ENCODE measurements around the gene YWHAB.

YWHAB gene

DNA sequence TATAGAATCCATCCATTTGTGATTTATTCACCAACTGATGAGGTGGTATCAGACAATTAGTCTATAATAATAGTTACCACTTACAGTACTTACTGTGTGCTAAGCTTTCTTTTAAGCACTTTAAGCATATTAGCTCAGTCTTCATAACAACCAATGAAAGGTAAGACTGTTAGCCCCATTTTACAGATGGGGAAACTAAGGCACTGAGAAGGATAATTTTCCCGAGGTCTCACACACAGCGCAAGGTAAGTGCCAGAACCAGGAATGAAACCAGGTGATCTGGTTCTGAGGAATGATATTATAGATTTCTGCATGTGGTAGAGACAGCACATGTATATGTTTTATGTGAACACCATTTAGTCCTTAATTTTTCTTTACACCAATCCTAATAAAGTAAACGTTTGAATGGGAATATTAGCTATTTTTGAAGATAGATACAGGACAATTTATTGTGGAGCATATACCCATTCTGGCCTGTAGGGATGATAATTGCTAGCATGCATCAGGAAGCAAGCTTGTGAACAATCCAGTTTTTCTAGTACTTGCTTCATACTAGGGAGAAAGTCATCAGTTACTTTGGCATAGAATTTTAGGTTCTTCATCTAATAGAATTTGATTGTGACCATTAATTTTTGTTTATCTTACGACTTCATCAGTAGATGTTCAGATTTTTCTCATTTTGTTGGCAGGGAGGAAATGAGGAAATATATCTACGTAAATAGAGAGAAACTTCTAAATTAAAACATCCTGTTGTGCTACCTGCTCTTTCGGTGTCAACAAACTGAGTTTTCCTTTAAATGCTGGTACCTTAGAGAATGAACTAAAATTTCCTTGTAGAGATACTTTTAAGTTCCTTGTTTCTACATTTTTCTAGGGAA is 3.0 kb downstream of the YWHAB start:
- DNase-seq: peak in 1 of 2 donors; percentile 94
- Histone ChIP-seq H3K4ac (ENCODE audit: low read depth, low read length) (peak overlapping the region; percentile 72), H3K27ac (ENCODE audit: low read depth, low read length) (no peak overlapping the region), H3K4me1 (ENCODE audit: control insufficient read depth in 1 of 2, insufficient read depth in 2 of 2, low read length in 2 of 2) (peaks cover 8 to 10% of the 10 kb centered on the region in 2 experiments), H3K27me3 (ENCODE audit: insufficient read depth, low read length) (no peaks in the 10 kb centered on the region), H3K79me2 (ENCODE audit: control insufficient read depth, insufficient read depth, low read length, poor library complexity) (peaks cover 22% of the 10 kb centered on the region), H2AFZ (ENCODE audit: insufficient read depth, low read length, poor library complexity) (no peak overlapping the region), H3K18ac (ENCODE audit: low read length) (no peak overlapping the region), H4K12ac (ENCODE audit: low read depth, low read length) (no peak overlapping the region), H3K79me1 (ENCODE audit: low read length) (peaks cover 13% of the 10 kb centered on the region), H4K8ac (ENCODE audit: low read depth, low read length) (no peak overlapping the region), H3K9me3 (ENCODE audit: insufficient read depth, low read depth, low read length) (no peaks in the 10 kb centered on the region), H3K14ac (ENCODE audit: low read length) (no peak overlapping the region), H3K36me3 (ENCODE audit: control insufficient read depth in 1 of 2, insufficient read depth in 2 of 2, low read length in 2 of 2) (no peaks in the 10 kb centered on the region), H2BK120ac (ENCODE audit: insufficient read depth, low read length, poor library complexity) (no peak overlapping the region), H2BK12ac (ENCODE audit: low read length) (no peak overlapping the region), H4K91ac (ENCODE audit: low read depth, low read length) (no peak overlapping the region), H2BK5ac (ENCODE audit: low read depth, low read length, poor library complexity) (no peak overlapping the region), H2AK5ac (ENCODE audit: low read length) (no peak overlapping the region), H3K4me2 (ENCODE audit: low read length) (no peak overlapping the region), H3K23ac (ENCODE audit: low read length) (no peak overlapping the region), H3K9ac (ENCODE audit: low read length) (no peak overlapping the region), H3K4me3 (ENCODE audit: low read depth, low read length) (no peak overlapping the region)
- no CpG with 5 or more reads among the region's 6 CpGs for WGBS (ENCODE audit: extremely low coverage, insufficient coverage, insufficient read length)

- Histone ChIP-seq H3K23ac (ENCODE audit: low read length) (no peak overlapping the region), H3K4me3 (ENCODE audit: low read depth, low read length) (no peak overlapping the region), H2BK5ac (ENCODE audit: low read depth, low read length, poor library complexity) (no peak overlapping the region), H3K27ac (ENCODE audit: low read depth, low read length) (no peak overlapping the region), H3K79me2 (ENCODE audit: control insufficient read depth, insufficient read depth, low read length, poor library complexity) (peaks cover 17% of the 10 kb centered on the region), H3K79me1 (ENCODE audit: low read length) (no peaks in the 10 kb centered on the region), H4K8ac (ENCODE audit: low read depth, low read length) (no peak overlapping the region), H3K9me3 (ENCODE audit: insufficient read depth, low read depth, low read length) (no peaks in the 10 kb centered on the region), H2AFZ (ENCODE audit: insufficient read depth, low read length, poor library complexity) (no peak overlapping the region), H3K36me3 (ENCODE audit: control insufficient read depth in 1 of 2, insufficient read depth in 2 of 2, low read length in 2 of 2) (peaks cover 0 to 2% of the 10 kb centered on the region in 2 experiments), H2BK120ac (ENCODE audit: insufficient read depth, low read length, poor library complexity) (no peak overlapping the region), H4K12ac (ENCODE audit: low read depth, low read length) (no peak overlapping the region), H3K18ac (ENCODE audit: low read length) (no peak overlapping the region), H3K27me3 (ENCODE audit: insufficient read depth, low read length) (no peaks in the 10 kb centered on the region), H4K91ac (ENCODE audit: low read depth, low read length) (no peak overlapping the region), H3K4me1 (ENCODE audit: control insufficient read depth in 1 of 2, insufficient read depth in 2 of 2, low read length in 2 of 2) (peaks cover 2 to 3% of the 10 kb centered on the region in 2 experiments), H3K4ac (ENCODE audit: low read depth, low read length) (peak overlapping the region; percentile 89), H2AK5ac (ENCODE audit: low read length) (no peak overlapping the region), H2BK12ac (ENCODE audit: low read length) (no peak overlapping the region), H3K14ac (ENCODE audit: low read length) (no peak overlapping the region), H3K9ac (ENCODE audit: low read length) (no peak overlapping the region), H3K4me2 (ENCODE audit: low read length) (no peak overlapping the region)
- no peak for DNase-seq
- WGBS (ENCODE audit: extremely low coverage, insufficient coverage, insufficient read length): no CpG with 5 or more reads among the region's 1 CpG
These were observed 6.3 kb downstream of the YWHAB start for GRCh38 chr20:44891826-44892225.

- no peak overlapping the region for H3K4me2 ChIP-seq (ENCODE audit: low read length)
- no peak overlapping the region for H3K27ac ChIP-seq (ENCODE audit: low read depth, low read length)
- H3K14ac ChIP-seq (ENCODE audit: low read length): no peak overlapping the region
- H2BK120ac ChIP-seq (ENCODE audit: insufficient read depth, low read length, poor library complexity): no peak overlapping the region
- no peak overlapping the region for H3K23ac ChIP-seq (ENCODE audit: low read length)
- no peak overlapping the region for H2AFZ ChIP-seq (ENCODE audit: insufficient read depth, low read length, poor library complexity)
- H3K4me3 ChIP-seq (ENCODE audit: low read depth, low read length): no peak overlapping the region
- H2BK12ac ChIP-seq (ENCODE audit: low read length): no peak overlapping the region
- H2BK5ac ChIP-seq (ENCODE audit: low read depth, low read length, poor library complexity): no peak overlapping the region
- H3K9me3 ChIP-seq (ENCODE audit: insufficient read depth, low read depth, low read length): no peaks in the 10 kb centered on the region
- no peak for DNase-seq
- no CpG with 5 or more reads among the region's 2 CpGs for WGBS (ENCODE audit: extremely low coverage, insufficient coverage, insufficient read length)
- no peaks in the 10 kb centered on the region for H3K79me1 ChIP-seq (ENCODE audit: low read length)
- no peaks in the 10 kb centered on the region for H3K4me1 ChIP-seq (ENCODE audit: control insufficient read depth in 1 of 2, insufficient read depth in 2 of 2, low read length in 2 of 2)
- no peak overlapping the region for H4K8ac ChIP-seq (ENCODE audit: low read depth, low read length)
- no peaks in the 10 kb centered on the region for H3K27me3 ChIP-seq (ENCODE audit: insufficient read depth, low read length)
- H2AK5ac ChIP-seq (ENCODE audit: low read length): no peak overlapping the region
- H3K4ac ChIP-seq (ENCODE audit: low read depth, low read length): peak overlapping the region; percentile 42
- peaks cover 3 to 4% of the 10 kb centered on the region in 2 experiments for H3K36me3 ChIP-seq (ENCODE audit: control insufficient read depth in 1 of 2, insufficient read depth in 2 of 2, low read length in 2 of 2)
- no peak overlapping the region for H3K9ac ChIP-seq (ENCODE audit: low read length)
- peaks cover 17% of the 10 kb centered on the region for H3K79me2 ChIP-seq (ENCODE audit: control insufficient read depth, insufficient read depth, low read length, poor library complexity)
- no peak overlapping the region for H3K18ac ChIP-seq (ENCODE audit: low read length)
- no peak overlapping the region for H4K12ac ChIP-seq (ENCODE audit: low read depth, low read length)
- no peak overlapping the region for H4K91ac ChIP-seq (ENCODE audit: low read depth, low read length)
These were observed 9.5 kb downstream of the YWHAB start for GRCh38 chr20:44894959-44895358.

DNA sequence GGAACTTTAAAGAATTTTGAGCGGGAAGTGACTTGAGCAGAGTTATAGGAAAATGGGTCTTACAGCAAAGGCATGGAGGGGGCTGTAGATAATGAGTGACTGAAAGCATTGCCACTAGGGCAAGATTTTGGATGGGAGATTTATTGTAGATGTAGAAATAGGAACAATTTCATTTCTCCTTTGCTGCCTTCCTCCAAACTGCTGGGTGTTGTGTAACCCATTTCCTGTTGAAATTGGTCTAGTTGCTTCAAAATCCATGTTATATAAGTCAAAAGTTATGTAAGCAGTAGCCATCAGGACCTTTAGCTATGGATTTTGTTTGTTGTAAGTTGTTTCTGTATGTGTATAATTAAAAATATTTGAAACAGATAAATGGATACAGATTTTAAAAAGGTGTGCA is 11.1 kb downstream of the YWHAB start:
- H4K12ac ChIP-seq (ENCODE audit: low read depth, low read length): no peak overlapping the region
- H3K14ac ChIP-seq (ENCODE audit: low read length): no peak overlapping the region
- no peaks in the 10 kb centered on the region for H3K79me1 ChIP-seq (ENCODE audit: low read length)
- DNase-seq: peak in 1 of 2 donors; percentile 27
- H3K27me3 ChIP-seq (ENCODE audit: insufficient read depth, low read length): no peaks in the 10 kb centered on the region
- no peak overlapping the region for H3K4me3 ChIP-seq (ENCODE audit: low read depth, low read length)
- no peak overlapping the region for H2BK12ac ChIP-seq (ENCODE audit: low read length)
- no peaks in the 10 kb centered on the region for H3K9me3 ChIP-seq (ENCODE audit: insufficient read depth, low read depth, low read length)
- H3K9ac ChIP-seq (ENCODE audit: low read length): no peak overlapping the region
- peaks cover 8 to 9% of the 10 kb centered on the region in 2 experiments for H3K36me3 ChIP-seq (ENCODE audit: control insufficient read depth in 1 of 2, insufficient read depth in 2 of 2, low read length in 2 of 2)
- H2BK120ac ChIP-seq (ENCODE audit: insufficient read depth, low read length, poor library complexity): no peak overlapping the region
- H3K4ac ChIP-seq (ENCODE audit: low read depth, low read length): peak overlapping the region; percentile 88
- H3K79me2 ChIP-seq (ENCODE audit: control insufficient read depth, insufficient read depth, low read length, poor library complexity): peaks cover 18% of the 10 kb centered on the region
- H3K4me2 ChIP-seq (ENCODE audit: low read length): no peak overlapping the region
- no peak overlapping the region for H3K27ac ChIP-seq (ENCODE audit: low read depth, low read length)
- no peak overlapping the region for H2AFZ ChIP-seq (ENCODE audit: insufficient read depth, low read length, poor library complexity)
- peaks cover 2 to 4% of the 10 kb centered on the region in 2 experiments for H3K4me1 ChIP-seq (ENCODE audit: control insufficient read depth in 1 of 2, insufficient read depth in 2 of 2, low read length in 2 of 2)
- no peak overlapping the region for H4K91ac ChIP-seq (ENCODE audit: low read depth, low read length)
- no peak overlapping the region for H3K23ac ChIP-seq (ENCODE audit: low read length)
- no peak overlapping the region for H4K8ac ChIP-seq (ENCODE audit: low read depth, low read length)
- H3K18ac ChIP-seq (ENCODE audit: low read length): no peak overlapping the region
- WGBS (ENCODE audit: extremely low coverage, insufficient coverage, insufficient read length): no CpG with 5 or more reads among the region's 1 CpG
- no peak overlapping the region for H2BK5ac ChIP-seq (ENCODE audit: low read depth, low read length, poor library complexity)
- H2AK5ac ChIP-seq (ENCODE audit: low read length): no peak overlapping the region

All from trophoblast cell (in vitro differentiated cells and primary cell).